ENCODE measurements around the gene SECTM1. TPM values are rescaled to one million over a fixed set of nuclear protein-coding genes. Genes with fewer than 3 reads are reported as not detected.

SECTM1 gene
- total and polyA plus RNA-seq, 2 experiments from 2014 or later, result 1.4 TPM

DNA sequence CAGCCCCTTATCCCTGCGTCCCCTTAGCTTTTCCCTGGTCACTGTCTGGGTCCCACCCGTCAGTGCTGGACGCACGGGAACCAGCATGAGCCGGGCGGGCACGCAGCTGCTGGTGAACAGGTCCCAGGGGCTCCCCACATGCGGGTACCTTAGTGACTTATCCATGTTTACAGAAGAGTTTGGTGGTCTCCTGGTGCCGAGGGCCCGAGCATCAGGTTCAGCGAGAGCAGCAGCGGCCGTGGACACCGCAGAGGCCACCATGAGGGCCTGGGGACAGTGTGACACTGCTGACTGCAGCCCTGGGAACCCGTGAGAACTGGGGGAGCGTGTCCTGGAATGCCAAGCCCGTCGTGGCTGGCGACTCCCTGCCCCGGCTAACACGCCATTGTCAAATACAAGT lies 22.7 kb downstream of the SECTM1 start:
- Histone ChIP-seq H4K20me1 (ENCODE audit: insufficient read depth) (no peaks in the 10 kb centered on the region), H3K9me2 (ENCODE audit: insufficient read depth) (no peaks in the 10 kb centered on the region), H3K27ac (no peak overlapping the region), H3K9me3 (ENCODE audit: low read depth) (no peaks in the 10 kb centered on the region), H2AFZ (no peak overlapping the region), H3K27me3 (replicated peaks; ENCODE audit: insufficient read depth) (peaks cover 10% of the 10 kb centered on the region), H3F3A (ENCODE audit: insufficient read depth) (peaks cover 4% of the 10 kb centered on the region; the same call in 1 of the 2 replicates), H3K9ac (no peak overlapping the region), H3K4me2 (ENCODE audit: unreplicated experiment) (no peak overlapping the region), H3K79me2 (ENCODE audit: insufficient read depth) (no peaks in the 10 kb centered on the region), H3K36me3 (ENCODE audit: low read depth) (no peaks in the 10 kb centered on the region), H3K4me1 (ENCODE audit: insufficient read depth) (no peaks in the 10 kb centered on the region; the same call in 1 of the 2 replicates), H3K4me3 (no peak overlapping the region)
- TF ChIP-seq EZH2phosphoT487 (IDR thresholded peaks at IDR 0.05; ENCODE audit: insufficient read depth, low read depth) (no peak), EZH2 (IDR thresholded peaks at IDR 0.05; ENCODE audit: insufficient read depth, poor library complexity, severe bottlenecking) (no peak)
- no peak for DNase-seq
- in situ Hi-C loops (cut with MboI), result no loop called here
- WGBS, 2 experiments (ENCODE audit: low coverage in 1 of 2, low lambda C conversion rate in 2 of 2, missing lambda C conversion rate in 2 of 2), result 71 to 75% methylated on average over 21 of the region's 21 CpGs

DNA sequence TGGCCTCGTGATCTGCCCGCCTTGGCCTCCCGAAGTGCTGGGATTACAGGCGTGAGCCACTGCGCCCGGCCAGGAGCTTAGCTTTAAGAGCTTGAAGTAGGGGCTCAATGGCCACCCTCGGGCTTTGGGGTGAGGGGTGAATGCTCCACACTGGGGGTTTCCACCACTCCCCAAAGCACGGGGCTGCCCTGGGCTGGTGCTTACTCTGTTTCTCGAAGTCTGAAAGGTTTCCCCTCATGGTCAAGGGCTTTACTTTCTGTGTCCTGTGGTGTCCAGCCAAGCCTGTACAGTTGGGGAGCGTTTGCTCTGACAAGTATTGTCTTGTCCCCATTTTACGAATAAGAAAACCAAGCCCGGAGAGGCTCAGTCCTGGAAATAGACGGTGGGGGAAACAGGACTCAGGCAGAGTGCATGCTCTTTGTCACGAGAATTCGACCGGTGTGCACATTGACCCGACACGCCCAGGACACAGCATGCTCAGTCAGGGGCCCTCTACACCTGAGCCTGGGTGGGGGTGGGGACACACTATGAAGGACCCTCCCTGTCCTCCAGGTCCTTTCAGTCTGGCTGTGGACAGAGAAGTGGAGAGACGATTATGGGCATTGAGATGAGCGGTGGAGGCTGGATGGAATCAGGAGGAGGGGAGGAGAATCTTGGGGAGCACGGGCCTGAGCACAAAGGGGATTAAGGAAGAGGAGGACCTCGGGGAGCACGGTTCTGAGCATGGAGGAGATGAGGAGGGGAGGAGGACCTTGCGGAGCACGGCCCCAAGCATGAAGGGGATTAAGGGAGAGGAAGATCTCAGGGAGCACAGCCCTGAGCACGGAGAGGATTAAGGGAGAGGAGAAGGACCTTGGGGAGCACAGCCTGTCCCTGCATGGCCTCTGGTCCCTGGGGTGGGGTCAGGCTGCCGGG lies 23.7 kb downstream of the SECTM1 start:
- Histone ChIP-seq H4K20me1 (ENCODE audit: insufficient read depth) (no peaks in the 10 kb centered on the region), H3K9ac (no peak overlapping the region), H3F3A (ENCODE audit: insufficient read depth) (peaks cover 4% of the 10 kb centered on the region; the same call in 1 of the 2 replicates), H3K9me2 (ENCODE audit: insufficient read depth) (no peaks in the 10 kb centered on the region), H3K9me3 (ENCODE audit: low read depth) (no peaks in the 10 kb centered on the region), H3K4me1 (ENCODE audit: insufficient read depth) (no peaks in the 10 kb centered on the region; the same call in 1 of the 2 replicates), H2AFZ (no peak overlapping the region), H3K27ac (no peak overlapping the region), H3K27me3 (replicated peaks; ENCODE audit: insufficient read depth) (peaks cover 4% of the 10 kb centered on the region; the same call in 1 of the 2 replicates), H3K36me3 (ENCODE audit: low read depth) (no peaks in the 10 kb centered on the region), H3K4me3 (no peak overlapping the region), H3K4me2 (ENCODE audit: unreplicated experiment) (no peak overlapping the region), H3K79me2 (ENCODE audit: insufficient read depth) (no peaks in the 10 kb centered on the region)
- no peak for DNase-seq
- TF ChIP-seq EZH2phosphoT487 (IDR thresholded peaks at IDR 0.05; ENCODE audit: insufficient read depth, low read depth) (no peak), EZH2 (IDR thresholded peaks at IDR 0.05; ENCODE audit: insufficient read depth, poor library complexity, severe bottlenecking) (no peak)
- 71 to 75% methylated on average over 27 of the region's 27 CpGs for WGBS, 2 experiments (ENCODE audit: low coverage in 1 of 2, low lambda C conversion rate in 2 of 2, missing lambda C conversion rate in 2 of 2)
- in situ Hi-C loops (cut with MboI), result no loop called here

DNA sequence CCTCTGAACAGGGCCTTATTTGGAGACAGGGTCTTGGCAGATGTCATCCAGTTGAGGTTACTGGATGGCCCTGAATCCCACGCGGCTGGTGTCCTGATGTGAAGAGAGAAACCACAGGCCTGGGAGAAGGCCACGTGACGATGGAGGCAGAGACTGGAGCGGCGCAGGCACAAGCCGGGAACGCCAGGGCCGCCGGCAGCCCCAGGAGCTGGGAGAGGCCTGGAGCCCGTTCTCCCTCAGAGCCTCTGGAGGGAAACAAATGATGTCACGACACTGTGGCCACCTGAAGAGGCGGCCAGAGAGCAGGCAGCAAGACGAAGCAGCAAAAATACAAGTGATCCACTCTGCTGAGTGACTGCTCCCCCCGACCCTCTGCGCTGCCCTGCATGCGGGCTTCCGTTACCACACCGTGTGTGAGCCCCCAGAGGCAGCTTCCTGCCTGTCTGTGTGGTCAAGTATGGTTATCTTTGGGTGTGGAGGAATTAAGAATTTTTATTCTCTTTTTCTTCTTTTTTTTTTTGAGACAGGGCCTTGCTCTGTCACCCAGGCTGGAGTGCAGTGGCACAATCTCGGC lies 27.8 kb downstream of the SECTM1 start:
- Histone ChIP-seq H3K9me3 (ENCODE audit: low read depth) (no peaks in the 10 kb centered on the region), H4K20me1 (ENCODE audit: insufficient read depth) (no peaks in the 10 kb centered on the region), H3K27me3 (replicated peaks; ENCODE audit: insufficient read depth) (no peaks in the 10 kb centered on the region; the same call in 1 of the 2 replicates), H3K4me2 (ENCODE audit: unreplicated experiment) (no peak overlapping the region), H3K9ac (no peak overlapping the region), H3K79me2 (ENCODE audit: insufficient read depth) (no peaks in the 10 kb centered on the region), H3K4me1 (ENCODE audit: insufficient read depth) (no peaks in the 10 kb centered on the region; the same call in 1 of the 2 replicates), H3K36me3 (ENCODE audit: low read depth) (no peaks in the 10 kb centered on the region), H3K4me3 (no peak overlapping the region), H3K9me2 (ENCODE audit: insufficient read depth) (no peaks in the 10 kb centered on the region), H3F3A (ENCODE audit: insufficient read depth) (peaks cover 4% of the 10 kb centered on the region; the same call in 1 of the 2 replicates), H2AFZ (no peak overlapping the region), H3K27ac (no peak overlapping the region)
- WGBS, 2 experiments (ENCODE audit: low coverage in 1 of 2, low lambda C conversion rate in 2 of 2, missing lambda C conversion rate in 2 of 2), result 84 to 85% methylated on average over 19 to 20 of the region's 20 CpGs
- no peak for TF ChIP-seq EZH2 (IDR thresholded peaks at IDR 0.05; ENCODE audit: insufficient read depth, poor library complexity, severe bottlenecking)
- DNase-seq, result no peak
- in situ Hi-C loops (cut with MboI), result no loop called here

DNA sequence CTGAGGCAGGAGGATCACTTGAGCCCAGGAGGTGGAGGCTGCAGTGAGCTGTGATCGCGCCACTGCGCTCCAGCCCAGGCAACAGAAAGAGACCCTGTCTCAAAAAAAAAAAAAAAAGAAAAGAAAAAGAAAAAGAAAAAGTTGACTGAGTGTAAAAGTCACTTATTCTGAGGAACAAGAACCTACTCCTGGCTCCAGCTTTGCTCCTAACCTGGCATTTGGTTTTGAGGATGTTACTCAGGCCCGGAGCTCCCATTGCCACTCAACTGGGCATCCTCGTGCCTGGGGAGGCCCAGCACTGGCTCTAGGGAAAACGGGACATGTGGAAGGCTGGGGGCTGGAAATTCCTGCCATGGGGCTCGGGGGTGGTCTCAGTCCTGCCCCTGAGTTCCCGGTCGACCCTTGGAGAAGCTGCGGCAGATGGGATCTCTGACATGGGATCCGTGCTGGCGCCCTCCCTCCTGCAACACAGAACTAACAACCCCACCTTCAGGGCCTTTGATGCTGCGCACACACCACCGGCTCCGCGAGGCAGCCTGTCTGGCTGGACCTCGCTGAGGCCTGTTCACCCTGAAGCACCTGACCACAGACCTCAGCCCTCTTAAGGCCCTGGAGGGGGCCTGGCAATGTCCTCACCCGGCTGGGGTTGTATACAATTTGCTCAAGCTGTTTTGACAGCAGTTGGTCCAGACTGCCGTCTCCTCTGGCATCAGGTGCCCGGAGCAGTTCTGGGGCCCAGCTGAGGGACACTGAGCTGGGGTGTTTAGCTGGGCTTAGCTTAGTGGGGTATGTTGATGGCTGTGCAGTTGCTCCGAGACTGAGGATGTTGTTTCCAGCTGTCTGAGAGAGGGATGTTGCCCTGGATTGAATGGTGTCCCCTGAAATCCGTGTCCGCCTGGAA lies 28.5 kb downstream of the SECTM1 start:
- H3K27ac ChIP-seq, result no peak overlapping the region
- TF ChIP-seq EZH2 (IDR thresholded peaks at IDR 0.05; ENCODE audit: insufficient read depth, poor library complexity, severe bottlenecking) (no peak), EZH2phosphoT487 (IDR thresholded peaks at IDR 0.05; ENCODE audit: insufficient read depth, low read depth) (no peak)
- no peak overlapping the region for H2AFZ ChIP-seq
- H3K9me3 ChIP-seq (ENCODE audit: low read depth), result no peaks in the 10 kb centered on the region
- in situ Hi-C loops (cut with MboI), result no loop called here
- no peak overlapping the region for H3K9ac ChIP-seq
- DNase-seq, result no peak
- no peaks in the 10 kb centered on the region for H3K9me2 ChIP-seq (ENCODE audit: insufficient read depth)
- no peaks in the 10 kb centered on the region for H3K79me2 ChIP-seq (ENCODE audit: insufficient read depth)
- H4K20me1 ChIP-seq (ENCODE audit: insufficient read depth), result no peaks in the 10 kb centered on the region
- no peak overlapping the region for H3K4me2 ChIP-seq (ENCODE audit: unreplicated experiment)
- no peaks in the 10 kb centered on the region for H3K36me3 ChIP-seq (ENCODE audit: low read depth)
- WGBS, 2 experiments (ENCODE audit: low coverage in 1 of 2, low lambda C conversion rate in 2 of 2, missing lambda C conversion rate in 2 of 2), result 90% methylated on average over 19 to 23 of the region's 23 CpGs
- no peaks in the 10 kb centered on the region; the same call in 1 of the 2 replicates for H3K27me3 ChIP-seq (replicated peaks; ENCODE audit: insufficient read depth)
- no peaks in the 10 kb centered on the region; the same call in 1 of the 2 replicates for H3K4me1 ChIP-seq (ENCODE audit: insufficient read depth)
- H3F3A ChIP-seq (ENCODE audit: insufficient read depth), result peaks cover 4% of the 10 kb centered on the region; the same call in 1 of the 2 replicates
- H3K4me3 ChIP-seq, result no peak overlapping the region

Measured in GM23248 (cell line).